Stimulated activated naive B cell treated with anti-CD40 and anti-IgM and Interleukin-4, amounts not matched to agents 10 μg/mL and 1 μg/mL and 100 μg/mL, for 72 hours (primary cell): ENCODE measurements around the gene TBL2.
"Not testable (repeated sequence)": the region's sequence is repeated elsewhere in the genome, so short reads cannot be mapped to it uniquely, and the experiment has no call there.

ENCODE experiments used
- ATAC-seq, 2 donors: fragments of 150-1000 bp; cut with Tn5 transposase; replicated peaks; 2 replicates each; pipeline ENCODE4 v1.10.0; 2021; ENCODE audit warnings: moderate library complexity in 1 of 2
- DNase-seq: peaks from one replicate; pipeline ENCODE4 v3.0.0; 2021
- H3K27ac Mint-ChIP-seq: one replicate; pipeline ENCODE4 v1.8.0; 2022; ENCODE audit warnings: mild to moderate bottlenecking, mixed read lengths
- H3K27me3 Mint-ChIP-seq, 2 donors: one replicate each; pipeline ENCODE4 v1.8.0; 2022; ENCODE audit warnings: mixed read lengths in 2 of 2
- H3K36me3 Mint-ChIP-seq, 2 donors: one replicate each; pipeline ENCODE4 v1.8.0; 2022; ENCODE audit warnings: mixed read lengths in 2 of 2, mild to moderate bottlenecking in 1 of 2
- H3K4me1 Mint-ChIP-seq, 2 donors: one replicate each; pipeline ENCODE4 v1.8.0; 2022; ENCODE audit warnings: mixed read lengths in 2 of 2, mild to moderate bottlenecking in 1 of 2
- H3K4me3 Mint-ChIP-seq, 2 donors: one replicate each; pipeline ENCODE4 v1.8.0; 2022; ENCODE audit warnings: mild to moderate bottlenecking in 2 of 2, mixed read lengths in 2 of 2, moderate library complexity in 1 of 2
- H3K9me3 Mint-ChIP-seq, 2 donors: one replicate each; pipeline ENCODE4 v1.8.0; 2022; ENCODE audit warnings: mixed read lengths in 2 of 2, mild to moderate bottlenecking in 1 of 2

Gene TBL2

DNA sequence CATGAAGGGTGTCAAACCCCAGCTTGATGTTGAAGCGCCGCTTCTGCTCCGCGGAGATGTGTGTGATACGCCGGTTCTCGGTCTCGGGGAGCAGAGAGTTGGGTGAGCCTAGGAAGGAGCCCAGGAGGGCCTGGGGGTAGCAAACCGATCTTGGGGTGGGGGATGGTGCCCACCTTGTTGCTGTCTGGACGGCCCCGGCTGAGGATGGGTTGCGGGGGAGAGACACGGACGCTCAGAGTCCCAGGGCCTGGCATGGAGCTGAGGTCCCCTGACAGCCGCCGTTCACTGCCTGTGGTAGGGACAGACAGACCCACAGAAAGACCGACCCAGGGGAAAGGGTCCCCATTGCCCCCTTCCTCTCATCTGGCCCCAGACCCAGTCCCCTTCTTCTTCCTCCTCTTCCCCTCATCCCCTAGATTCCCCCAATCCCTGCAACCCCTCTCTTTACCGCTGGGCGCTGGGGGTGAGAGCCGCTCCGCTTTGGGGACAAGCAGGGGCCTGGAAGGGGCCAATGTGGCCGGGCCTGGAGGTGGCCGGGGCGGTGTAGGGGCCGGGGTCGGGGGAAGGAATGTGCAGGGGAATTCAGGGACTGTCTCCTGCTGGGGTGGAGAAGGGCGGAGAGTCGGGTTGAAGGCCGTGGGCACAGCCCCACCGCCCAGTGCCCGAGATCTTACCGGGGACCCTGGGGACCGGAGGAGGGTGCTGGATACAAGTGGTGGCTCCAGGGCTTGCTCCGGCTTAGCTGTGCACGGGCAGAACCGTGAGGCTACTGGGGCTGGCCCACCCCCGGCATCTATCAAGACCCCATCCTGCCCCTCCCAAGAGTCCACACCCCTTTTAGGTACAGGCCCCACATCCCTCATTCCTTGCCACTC is 18.0 kb upstream of the TBL2 start:
- ATAC-seq: no peak
- H3K4me1 Mint-ChIP-seq: no peaks in the 10 kb centered on the region
- H3K9me3 Mint-ChIP-seq: no peaks in the 10 kb centered on the region
- H3K4me3 Mint-ChIP-seq: no peak overlapping the region
- peaks cover 46 to 49% of the 10 kb centered on the region in 2 donors for H3K27me3 Mint-ChIP-seq
- H3K27ac Mint-ChIP-seq: no peak overlapping the region
- peaks cover 0 to 3% of the 10 kb centered on the region in 2 donors for H3K36me3 Mint-ChIP-seq
- DNase-seq: no peak

DNA sequence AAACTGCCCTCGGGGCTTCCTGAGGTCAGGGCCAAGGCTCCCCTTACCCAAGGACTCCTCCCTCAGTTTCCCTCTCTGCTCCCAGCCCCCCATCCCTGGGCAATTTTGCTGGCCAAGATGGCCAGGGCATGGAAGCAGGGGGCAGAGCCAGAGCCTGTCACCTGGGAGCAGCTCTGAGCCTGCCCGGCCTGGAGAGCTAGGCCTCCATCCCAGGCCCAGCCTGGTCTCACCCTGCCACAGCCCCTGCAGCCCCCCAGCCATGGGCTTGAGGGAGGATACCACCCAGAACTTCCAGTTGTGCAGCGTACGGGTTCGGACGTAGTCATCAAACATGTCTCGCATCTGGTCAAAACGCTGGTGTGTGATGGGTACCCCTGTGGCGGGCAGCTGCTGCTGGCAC is 17.0 kb upstream of the TBL2 start:
- ATAC-seq: no peak
- no peaks in the 10 kb centered on the region for H3K4me1 Mint-ChIP-seq
- DNase-seq: no peak
- H3K4me3 Mint-ChIP-seq: no peak overlapping the region
- peaks cover 0 to 3% of the 10 kb centered on the region in 2 donors for H3K36me3 Mint-ChIP-seq
- no peaks in the 10 kb centered on the region for H3K9me3 Mint-ChIP-seq
- H3K27me3 Mint-ChIP-seq: peaks cover 46 to 49% of the 10 kb centered on the region in 2 donors
- no peak overlapping the region for H3K27ac Mint-ChIP-seq

DNA sequence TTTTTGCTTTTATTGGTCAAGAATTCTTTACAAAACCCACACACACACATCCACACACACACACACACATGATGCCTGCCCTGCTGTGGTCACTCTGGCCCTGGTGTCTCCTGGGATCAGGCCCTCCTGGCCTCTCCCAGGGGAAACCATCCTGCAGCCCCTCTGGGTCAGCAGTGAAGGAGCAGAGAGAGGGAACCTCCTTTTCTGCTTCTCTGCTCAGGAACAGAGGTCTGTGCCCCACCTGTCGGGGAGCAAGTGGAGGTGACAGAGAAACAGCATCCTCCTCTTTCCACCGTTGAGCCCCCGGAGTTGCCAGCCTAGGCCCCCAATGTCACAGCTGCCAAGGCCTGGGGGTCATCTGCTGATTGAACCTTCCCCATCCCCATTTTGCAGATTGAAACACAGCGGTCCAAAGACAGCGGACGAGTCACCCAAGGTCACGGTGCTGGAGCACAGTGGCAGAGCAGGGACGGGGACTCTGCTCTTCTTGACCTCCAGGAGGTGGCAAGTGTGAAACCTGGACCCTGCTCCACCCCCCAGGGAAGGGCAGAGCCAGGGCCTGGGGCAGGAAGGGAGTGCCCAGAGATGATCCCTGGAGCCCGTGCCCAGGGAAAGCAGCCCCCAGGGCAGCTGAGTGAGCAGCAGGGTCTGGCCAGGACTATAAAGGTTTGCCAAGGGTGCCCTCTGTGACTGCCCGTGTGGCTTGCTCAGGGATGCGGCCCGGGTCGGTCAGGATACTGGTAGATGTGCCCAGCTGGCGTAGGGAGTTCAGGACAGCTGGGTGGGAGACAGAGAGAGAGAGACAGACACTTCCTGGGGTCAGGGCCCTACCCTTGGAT is 15.0 kb upstream of the TBL2 start:
- H3K9me3 Mint-ChIP-seq: no peaks in the 10 kb centered on the region
- ATAC-seq (no peak), DNase-seq (no peak)
- H3K27me3 Mint-ChIP-seq: peaks cover 34 to 36% of the 10 kb centered on the region in 2 donors
- H3K4me3 Mint-ChIP-seq: no peak overlapping the region
- peak overlapping the region; percentile 4 for H3K27ac Mint-ChIP-seq
- peaks cover 0 to 3% of the 10 kb centered on the region in 2 donors for H3K36me3 Mint-ChIP-seq
- no peaks in the 10 kb centered on the region for H3K4me1 Mint-ChIP-seq

DNA sequence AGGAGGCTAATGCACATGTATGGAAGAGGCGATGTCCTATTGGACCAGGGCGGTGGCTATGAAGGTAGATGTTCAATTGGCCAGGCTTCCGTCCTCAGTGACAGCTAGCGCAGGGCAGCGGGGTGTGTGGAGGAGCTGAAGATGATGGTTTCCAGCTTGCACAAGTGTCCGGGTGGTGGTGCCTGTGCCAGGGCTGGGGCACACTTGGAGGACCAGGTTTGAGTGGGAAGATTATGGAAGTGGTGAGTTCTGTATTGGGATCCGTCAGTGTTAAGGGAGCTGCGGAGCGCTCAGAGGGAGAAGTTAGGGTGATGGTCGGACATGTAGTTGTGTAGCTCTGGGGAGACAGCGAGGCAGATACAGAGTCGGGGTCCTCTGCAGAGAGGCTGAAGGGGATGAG is 8.5 kb upstream of the TBL2 start:
- no peak overlapping the region for H3K4me3 Mint-ChIP-seq
- no peak for DNase-seq
- H3K9me3 Mint-ChIP-seq: no peaks in the 10 kb centered on the region
- ATAC-seq: no peak
- peaks cover 7 to 10% of the 10 kb centered on the region in 2 donors for H3K4me1 Mint-ChIP-seq
- H3K27ac Mint-ChIP-seq: no peak overlapping the region
- H3K36me3 Mint-ChIP-seq: no peaks in the 10 kb centered on the region
- H3K27me3 Mint-ChIP-seq: peaks cover 0 to 4% of the 10 kb centered on the region in 2 donors

DNA sequence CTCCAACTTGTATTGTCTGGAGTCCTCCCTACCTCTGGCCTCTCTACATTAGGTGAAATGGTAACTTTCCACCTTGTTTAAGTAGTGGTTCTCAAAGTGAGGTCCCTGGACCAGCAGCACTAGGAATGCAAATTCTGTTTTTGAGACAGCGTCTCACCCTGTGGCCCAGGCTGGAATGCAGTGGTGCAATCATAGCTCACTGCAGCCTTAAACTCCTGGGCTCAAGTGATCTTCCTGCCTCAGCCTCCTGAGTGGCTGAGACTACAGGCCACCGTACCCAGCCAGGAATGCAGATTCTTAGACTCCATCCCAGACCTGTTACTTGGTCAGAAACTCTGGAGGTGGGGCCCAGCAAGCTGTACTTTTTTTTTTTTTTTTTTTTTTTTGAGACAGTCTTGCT is 6.8 kb upstream of the TBL2 start:
- ATAC-seq: no peak

DNA sequence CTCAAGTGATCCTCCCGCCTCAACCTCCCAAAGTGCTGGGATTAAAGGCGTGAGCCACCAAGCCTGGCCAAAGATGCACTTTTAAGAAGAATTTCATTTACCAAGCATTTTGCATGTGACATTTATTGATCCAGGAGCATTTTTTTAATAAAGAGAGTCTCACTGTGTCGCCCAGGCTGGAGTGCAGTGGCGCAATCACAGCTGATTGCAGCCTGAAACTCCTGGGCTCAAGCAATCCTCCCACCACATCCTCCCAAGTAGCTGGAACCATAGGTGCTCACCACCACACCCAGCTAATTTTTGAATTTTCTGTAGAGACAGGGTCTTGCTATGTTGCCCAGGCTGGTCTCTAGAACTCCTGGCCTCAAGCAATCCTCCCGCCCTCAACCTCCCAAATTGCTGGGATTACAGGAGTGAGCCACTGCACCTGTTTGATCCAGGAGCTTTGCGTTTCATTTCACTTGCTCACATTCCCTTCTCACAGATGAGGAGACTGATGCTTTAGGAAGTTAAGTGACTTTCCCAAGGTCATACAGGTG is 4.4 kb upstream of the TBL2 start:
- no peak for DNase-seq
- no peak overlapping the region for H3K27ac Mint-ChIP-seq
- no peak for ATAC-seq
- peaks cover 0 to 4% of the 10 kb centered on the region in 2 donors for H3K27me3 Mint-ChIP-seq
- H3K9me3 Mint-ChIP-seq: peaks cover 2 to 5% of the 10 kb centered on the region in 2 donors
- no peak overlapping the region for H3K4me3 Mint-ChIP-seq
- H3K4me1 Mint-ChIP-seq: peaks cover 17% of the 10 kb centered on the region in 2 donors
- peaks cover 1 to 3% of the 10 kb centered on the region in 2 donors for H3K36me3 Mint-ChIP-seq

More for the DNA sequence above, 6.8 kb upstream of the TBL2 start:
- no peak overlapping the region for H3K4me3 Mint-ChIP-seq
- no peak overlapping the region for H3K27ac Mint-ChIP-seq
- H3K36me3 Mint-ChIP-seq: no peaks in the 10 kb centered on the region
- peaks cover 7 to 12% of the 10 kb centered on the region in 2 donors for H3K4me1 Mint-ChIP-seq
- no peak for DNase-seq
- no peaks in the 10 kb centered on the region for H3K9me3 Mint-ChIP-seq
- H3K27me3 Mint-ChIP-seq: peaks cover 0 to 4% of the 10 kb centered on the region in 2 donors

DNA sequence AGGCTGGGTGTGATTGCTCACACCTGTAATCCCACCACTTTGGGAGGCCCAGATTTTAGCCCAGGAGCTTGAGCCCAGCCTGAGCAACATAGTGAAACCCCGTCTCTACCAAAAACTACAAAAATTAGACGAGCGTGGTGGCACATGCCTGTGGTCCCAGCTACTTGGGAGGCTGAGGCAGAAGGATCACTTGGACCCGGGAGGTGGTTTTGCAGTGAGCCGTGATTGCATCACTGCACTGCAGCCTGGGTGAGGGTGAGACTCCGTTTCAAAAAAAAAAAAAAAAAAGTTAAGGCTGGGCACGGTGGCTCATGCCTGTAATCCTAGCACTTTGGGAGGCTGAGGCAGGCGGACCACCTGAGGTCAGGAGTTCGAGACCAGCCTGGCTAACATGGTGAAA is 2.6 kb upstream of the TBL2 start:
- peaks cover 18 to 28% of the 10 kb centered on the region in 2 donors for H3K4me1 Mint-ChIP-seq
- not testable (repeated sequence) for DNase-seq, H3K36me3 Mint-ChIP-seq, ATAC-seq, H3K9me3 Mint-ChIP-seq, H3K27ac Mint-ChIP-seq, H3K4me3 Mint-ChIP-seq, H3K27me3 Mint-ChIP-seq

DNA sequence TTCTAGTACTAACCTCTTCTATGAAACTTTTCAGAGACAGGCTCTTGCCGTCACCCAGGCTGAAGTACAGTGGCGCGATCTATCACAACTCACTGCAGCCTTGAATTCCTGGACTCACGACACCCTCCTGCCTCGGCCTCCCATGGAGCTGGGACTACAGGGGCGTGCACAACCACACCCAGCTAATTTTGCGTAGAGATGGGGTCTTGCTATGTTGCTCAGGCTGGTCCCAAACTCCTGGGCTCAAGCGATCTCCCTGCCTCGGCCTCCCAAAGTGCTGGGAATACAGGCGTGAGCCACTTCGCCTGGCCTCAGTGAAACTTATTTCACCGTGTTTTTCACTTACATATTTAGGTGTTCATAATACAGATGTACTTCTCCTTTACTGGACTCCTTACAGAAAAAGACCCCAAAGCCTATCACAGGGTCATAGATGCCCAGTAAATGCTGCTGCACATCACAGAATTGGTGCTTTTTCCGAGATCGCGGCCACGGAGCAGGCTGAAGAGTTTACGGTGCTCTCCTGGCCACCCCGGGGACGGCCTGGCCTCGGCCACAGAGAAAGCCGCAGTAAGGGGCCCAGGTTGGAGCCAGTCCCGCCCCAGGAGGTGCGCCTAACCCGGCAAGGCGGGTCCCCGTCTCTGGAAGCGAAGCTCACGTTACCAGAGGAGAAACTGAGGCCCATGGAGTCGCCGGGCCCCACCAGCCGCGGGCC is 595 bp downstream of the TBL2 start:
- Mint-ChIP-seq H3K36me3 (peaks cover 12 to 25% of the 10 kb centered on the region in 2 donors), H3K4me3 (peak overlapping the region; percentile 93 to 99), H3K27ac (peak overlapping the region; percentile 99), H3K27me3 (no peaks in the 10 kb centered on the region), H3K4me1 (peaks cover 20 to 28% of the 10 kb centered on the region in 2 donors), H3K9me3 (peaks cover 2 to 5% of the 10 kb centered on the region in 2 donors)
- peak; percentile 17 to 22 for ATAC-seq
- DNase-seq: no peak

DNA sequence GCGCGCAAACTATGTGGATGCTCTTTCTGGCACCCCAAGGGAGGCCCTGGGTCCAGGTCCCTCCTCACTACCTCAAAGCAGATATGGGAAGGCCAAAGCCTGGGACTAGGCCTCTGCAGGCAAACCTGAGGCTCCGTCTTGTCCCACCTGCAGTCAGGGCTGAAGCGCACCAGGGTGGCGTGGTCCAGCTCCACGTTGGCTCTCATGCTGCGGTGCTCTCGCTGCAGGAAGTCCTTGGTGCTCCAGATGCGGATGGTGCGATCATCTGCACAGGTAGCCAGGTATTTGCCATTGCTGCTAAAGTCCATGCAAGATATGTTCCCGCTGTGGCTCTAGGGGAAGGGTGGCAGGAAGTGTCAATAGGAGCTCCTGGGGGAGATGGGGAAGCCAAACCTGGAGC is 4.6 kb downstream of the TBL2 start:
- ATAC-seq: no peak
- H3K4me3 Mint-ChIP-seq: no peak overlapping the region
- H3K36me3 Mint-ChIP-seq: peaks cover 44 to 52% of the 10 kb centered on the region in 2 donors
- H3K27me3 Mint-ChIP-seq: no peaks in the 10 kb centered on the region
- no peak for DNase-seq
- peaks cover 12 to 21% of the 10 kb centered on the region in 2 donors for H3K4me1 Mint-ChIP-seq
- peaks cover 0 to under 1% of the 10 kb centered on the region in 2 donors for H3K9me3 Mint-ChIP-seq
- no peak overlapping the region for H3K27ac Mint-ChIP-seq

DNA sequence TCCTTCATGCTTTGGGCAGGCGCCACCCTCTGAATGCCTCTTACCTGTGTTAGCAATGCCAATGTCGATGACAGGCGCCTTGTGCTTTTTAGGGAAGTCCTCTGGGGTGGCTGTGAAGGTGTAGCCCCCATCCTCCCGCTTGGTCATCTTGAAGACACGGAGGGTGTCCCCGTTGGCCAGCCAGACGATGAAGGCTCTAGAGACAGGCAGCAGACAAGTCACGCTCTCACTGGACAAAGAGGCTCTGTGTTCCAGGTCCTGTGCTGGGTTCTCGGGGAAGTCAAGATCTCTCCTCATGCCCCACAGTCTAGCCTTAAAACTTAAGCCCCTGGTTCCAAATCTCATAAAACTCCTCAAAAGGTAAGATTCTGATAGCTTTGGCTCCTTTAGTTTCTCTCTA is 5.1 kb downstream of the TBL2 start:
- ATAC-seq (no peak), DNase-seq (no peak)
- no peak overlapping the region for H3K4me3 Mint-ChIP-seq
- H3K9me3 Mint-ChIP-seq: no peaks in the 10 kb centered on the region
- peaks cover 10 to 16% of the 10 kb centered on the region in 2 donors for H3K4me1 Mint-ChIP-seq
- no peak overlapping the region for H3K27ac Mint-ChIP-seq
- H3K36me3 Mint-ChIP-seq: peaks cover 43 to 51% of the 10 kb centered on the region in 2 donors
- no peaks in the 10 kb centered on the region for H3K27me3 Mint-ChIP-seq

DNA sequence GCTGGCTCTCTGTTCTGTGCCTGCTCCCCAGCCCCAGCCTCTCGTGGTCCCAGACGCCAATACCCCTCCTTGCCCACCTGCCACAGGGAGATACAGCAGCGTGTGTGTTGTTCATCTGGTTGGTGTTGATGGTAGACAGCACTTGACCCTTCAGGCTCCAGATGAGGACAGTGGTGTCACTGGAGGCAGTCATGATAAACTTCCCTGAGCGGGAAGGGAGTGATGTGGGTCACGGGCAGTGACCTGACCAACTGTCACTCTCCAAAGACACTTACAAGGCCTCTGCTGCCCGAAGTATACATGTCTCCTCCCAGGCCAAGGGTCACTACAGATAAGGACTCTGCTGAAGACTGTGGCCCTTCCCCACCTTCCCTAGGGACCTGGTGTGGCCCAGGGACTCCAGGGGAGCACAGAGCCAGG is 5.6 kb downstream of the TBL2 start:
- H3K27me3 Mint-ChIP-seq: no peaks in the 10 kb centered on the region
- DNase-seq (no peak), ATAC-seq (no peak)
- no peak overlapping the region for H3K27ac Mint-ChIP-seq
- no peaks in the 10 kb centered on the region for H3K9me3 Mint-ChIP-seq
- no peak overlapping the region for H3K4me3 Mint-ChIP-seq
- H3K4me1 Mint-ChIP-seq: peaks cover 9 to 15% of the 10 kb centered on the region in 2 donors
- H3K36me3 Mint-ChIP-seq: peaks cover 43 to 50% of the 10 kb centered on the region in 2 donors

DNA sequence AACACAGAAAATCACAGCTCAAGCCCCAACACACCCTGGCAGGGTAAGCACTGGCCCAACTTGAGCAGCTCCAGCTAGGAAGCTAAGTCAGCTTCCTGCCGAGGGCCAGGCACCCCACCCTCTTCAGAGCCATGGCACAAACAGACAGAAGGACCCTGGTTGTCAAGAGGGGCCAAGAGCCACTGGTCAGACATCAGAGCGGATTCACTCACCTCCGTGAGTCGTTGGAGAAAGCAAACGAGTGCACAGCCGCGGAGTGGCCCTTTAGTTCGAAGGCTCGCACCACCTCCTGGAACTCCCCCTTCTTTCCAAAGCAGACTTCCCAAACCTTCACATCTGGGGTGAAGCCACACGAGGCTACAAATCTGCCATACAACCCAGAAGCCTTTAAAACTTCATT is 7.4 kb downstream of the TBL2 start:
- no peak overlapping the region for H3K4me3 Mint-ChIP-seq
- no peak for ATAC-seq
- no peak overlapping the region for H3K27ac Mint-ChIP-seq
- no peaks in the 10 kb centered on the region for H3K9me3 Mint-ChIP-seq
- H3K27me3 Mint-ChIP-seq: no peaks in the 10 kb centered on the region
- no peak for DNase-seq
- peaks cover 43 to 45% of the 10 kb centered on the region in 2 donors for H3K36me3 Mint-ChIP-seq
- peaks cover 8 to 10% of the 10 kb centered on the region in 2 donors for H3K4me1 Mint-ChIP-seq

DNA sequence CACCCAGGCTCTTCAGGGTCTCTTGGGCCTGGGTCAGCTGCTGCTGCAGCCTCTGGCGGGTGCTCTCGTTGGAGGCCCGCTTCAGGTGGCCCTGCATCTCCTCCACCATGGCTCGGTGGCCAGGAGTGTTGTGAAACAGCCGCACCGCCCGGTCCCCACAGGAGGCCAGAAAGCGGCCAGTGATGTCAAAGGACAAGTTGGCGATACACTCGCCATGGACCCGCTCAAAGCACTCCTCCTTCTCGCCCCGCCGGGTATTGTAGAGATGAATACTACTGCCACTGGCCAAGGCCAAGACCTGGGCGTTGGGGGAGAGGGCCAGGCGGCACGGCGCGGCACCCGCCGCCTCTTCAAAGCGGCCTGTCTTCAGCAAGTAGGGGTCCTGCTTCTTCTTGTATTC is 7.9 kb downstream of the TBL2 start:
- Mint-ChIP-seq H3K27me3 (no peaks in the 10 kb centered on the region), H3K27ac (no peak overlapping the region), H3K4me1 (peaks cover 10 to 12% of the 10 kb centered on the region in 2 donors), H3K36me3 (peaks cover 43 to 45% of the 10 kb centered on the region in 2 donors), H3K4me3 (no peak overlapping the region), H3K9me3 (no peaks in the 10 kb centered on the region)
- ATAC-seq (no peak), DNase-seq (no peak)
